HS-5 (cell line): ENCODE data around the gene ETNK1.
"Not testable (repeated sequence)": the region's sequence is repeated elsewhere in the genome, so short reads cannot be mapped to it uniquely, and the experiment has no call there.

Source experiments
- DNase-seq: peaks from one replicate; pipeline ENCODE4 v3.0.0-alpha.2; 2012; ENCODE audit warnings: low read depth

Gene ETNK1, protein sequence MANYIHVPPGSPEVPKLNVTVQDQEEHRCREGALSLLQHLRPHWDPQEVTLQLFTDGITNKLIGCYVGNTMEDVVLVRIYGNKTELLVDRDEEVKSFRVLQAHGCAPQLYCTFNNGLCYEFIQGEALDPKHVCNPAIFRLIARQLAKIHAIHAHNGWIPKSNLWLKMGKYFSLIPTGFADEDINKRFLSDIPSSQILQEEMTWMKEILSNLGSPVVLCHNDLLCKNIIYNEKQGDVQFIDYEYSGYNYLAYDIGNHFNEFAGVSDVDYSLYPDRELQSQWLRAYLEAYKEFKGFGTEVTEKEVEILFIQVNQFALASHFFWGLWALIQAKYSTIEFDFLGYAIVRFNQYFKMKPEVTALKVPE

DNA sequence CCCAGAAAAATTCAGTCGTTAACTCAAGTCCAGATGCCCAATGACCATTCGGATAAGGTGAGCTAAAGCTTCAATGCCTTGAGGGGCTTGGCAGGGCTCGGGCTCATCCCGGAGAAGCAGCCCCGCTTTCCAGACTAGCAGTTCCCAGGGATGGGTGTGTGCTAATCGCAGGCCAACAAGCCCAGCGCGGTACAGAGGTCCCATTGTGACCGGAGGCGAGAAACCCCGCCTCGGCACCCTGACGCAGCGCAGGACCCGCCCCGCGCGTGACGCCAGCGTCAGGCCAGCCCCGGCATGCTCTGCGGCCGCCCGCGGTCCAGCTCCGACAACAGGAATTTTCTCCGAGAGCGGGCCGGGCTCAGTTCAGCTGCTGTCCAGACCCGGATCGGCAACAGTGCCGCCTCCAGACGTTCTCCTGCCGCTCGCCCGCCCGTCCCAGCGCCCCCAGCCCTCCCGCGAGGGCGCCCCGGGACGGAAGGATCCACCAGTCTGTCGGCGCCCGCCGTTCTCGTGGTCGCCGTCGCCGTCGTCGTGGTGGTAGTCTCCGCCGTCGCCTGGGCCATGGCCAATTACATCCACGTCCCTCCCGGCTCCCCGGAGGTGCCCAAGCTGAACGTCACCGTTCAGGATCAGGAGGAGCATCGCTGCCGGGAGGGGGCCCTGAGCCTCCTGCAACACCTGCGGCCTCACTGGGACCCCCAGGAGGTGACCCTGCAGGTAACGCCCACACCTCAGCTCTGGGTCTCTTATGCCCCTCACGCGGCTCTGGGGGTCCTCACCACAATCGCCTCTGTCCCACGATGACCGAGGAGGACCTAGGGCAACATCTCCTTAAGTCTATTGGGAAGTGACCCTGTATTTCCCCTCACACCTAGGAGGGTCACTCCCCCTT lies at the start of gene ETNK1:
Gene ETNK1 (plus strand): TSS at position 302 of the 892 bp plus-strand sequence. CDS start 260 bp downstream, at position 562.
- DNase-seq, result peak; percentile 49

DNA sequence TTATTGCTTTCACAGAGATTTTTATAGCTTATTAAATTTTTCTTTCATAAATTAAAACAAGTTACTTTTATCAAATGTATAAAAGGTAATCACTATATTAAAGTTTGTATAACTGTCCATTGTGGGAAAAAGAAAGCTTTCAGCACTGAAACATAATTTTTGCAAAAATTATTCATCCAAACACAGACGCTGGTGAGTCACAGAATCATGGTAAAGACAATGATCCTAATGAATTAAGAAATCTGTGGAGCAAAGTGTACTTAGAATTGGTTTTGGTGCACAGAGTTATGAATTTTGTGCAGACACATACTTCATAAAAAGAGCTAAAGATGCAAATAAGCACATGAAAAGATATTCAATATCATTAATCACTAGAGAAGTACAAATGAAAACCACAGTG lies 48.9 kb upstream of the ETNK1 start:
- no peak for DNase-seq

DNA sequence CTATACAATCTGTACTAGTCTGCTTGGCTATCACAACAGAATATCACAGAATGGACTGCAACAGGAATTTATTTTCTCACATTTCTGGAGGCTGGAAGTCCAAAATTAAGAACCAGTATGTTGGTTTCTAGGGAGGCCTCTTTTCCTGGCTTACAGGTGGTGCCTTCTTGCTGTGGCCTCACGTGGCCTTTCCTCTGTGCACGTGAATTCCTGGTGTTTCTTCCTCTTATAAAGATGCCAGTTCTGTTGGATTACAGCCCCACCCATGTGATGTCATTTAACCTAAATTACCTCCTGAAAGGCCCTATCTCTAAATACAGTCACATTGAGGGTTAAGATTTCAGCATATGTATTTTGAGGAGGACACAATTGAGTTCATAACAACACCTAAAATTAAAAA lies 48.5 kb upstream of the ETNK1 start:
- DNase-seq, result no peak

DNA sequence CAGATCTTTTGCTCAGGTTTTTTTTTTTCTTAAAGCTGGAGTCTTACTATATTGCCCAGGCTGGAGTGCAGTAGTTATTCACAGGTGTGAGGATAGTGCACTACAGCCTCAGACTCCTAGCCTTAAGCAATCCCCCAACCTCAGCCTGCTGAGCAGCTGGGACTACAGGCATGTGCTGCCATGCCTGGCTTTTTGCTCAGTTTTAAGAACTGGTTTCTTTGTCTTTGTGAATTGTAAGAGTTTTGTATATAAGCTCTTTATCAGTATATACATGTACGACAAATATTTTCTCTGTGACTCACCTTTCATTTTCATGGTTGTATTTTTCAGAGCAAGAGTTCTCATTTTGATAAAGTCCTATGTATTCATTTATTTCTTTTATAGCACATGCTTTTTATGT lies 47.3 kb upstream of the ETNK1 start:
- DNase-seq, result no peak

DNA sequence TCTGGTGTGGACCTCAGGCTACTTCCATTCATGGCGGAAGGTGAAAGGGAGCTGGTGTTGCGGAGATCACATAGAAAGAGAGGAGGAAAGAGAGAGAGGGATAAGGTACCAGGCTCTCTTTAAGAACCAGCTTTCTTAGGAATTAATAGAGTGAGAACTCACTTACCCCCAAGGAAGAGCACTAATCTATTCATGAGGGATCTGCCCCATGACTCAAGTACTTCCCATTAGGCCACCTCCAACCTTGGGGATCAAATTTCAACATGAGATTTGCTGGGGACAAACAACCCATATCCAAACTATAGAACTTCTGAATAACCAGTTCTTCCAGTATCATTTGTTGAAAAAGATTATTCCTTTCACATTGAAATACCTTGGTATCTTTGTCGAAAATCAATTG lies 46.6 kb upstream of the ETNK1 start:
- no peak for DNase-seq

DNA sequence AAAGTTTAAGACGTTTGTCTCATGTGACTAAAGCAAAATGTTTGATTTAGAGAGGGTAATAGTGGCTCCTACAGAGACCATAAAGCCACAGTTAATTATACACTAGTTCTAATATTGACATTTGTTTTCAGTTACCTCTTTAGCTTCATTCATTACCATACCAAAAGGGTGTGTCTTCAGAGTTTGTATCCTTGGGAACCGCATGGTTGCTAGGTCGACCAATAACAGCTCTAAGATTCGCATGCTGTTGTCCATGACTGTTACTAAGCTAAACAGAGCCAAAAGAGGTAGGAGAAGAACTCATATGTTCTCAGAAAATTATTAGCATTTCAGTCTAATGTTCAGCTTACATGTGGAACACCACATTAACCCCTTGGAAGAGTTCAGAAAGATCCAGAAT lies 36.2 kb upstream of the ETNK1 start:
- no peak for DNase-seq

DNA sequence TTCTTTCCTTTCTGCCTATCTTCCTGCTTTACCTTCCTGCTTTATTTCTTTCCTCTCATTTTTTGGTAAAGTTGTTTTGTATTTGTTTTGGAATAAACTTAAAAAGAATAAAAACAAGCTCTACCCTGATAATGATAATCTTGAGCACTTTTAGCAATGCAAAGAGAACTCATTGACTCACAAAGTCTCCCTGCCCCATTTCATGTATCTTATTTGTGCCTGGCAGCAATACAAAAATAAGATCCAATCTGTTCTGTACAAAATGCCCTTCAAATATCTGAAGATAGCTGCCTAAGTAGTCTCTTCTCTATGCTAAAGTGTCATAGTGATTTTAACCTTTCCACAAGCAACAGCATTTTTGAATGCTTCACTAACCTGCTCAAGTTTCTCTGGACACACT lies 31.1 kb upstream of the ETNK1 start:
- no peak for DNase-seq

DNA sequence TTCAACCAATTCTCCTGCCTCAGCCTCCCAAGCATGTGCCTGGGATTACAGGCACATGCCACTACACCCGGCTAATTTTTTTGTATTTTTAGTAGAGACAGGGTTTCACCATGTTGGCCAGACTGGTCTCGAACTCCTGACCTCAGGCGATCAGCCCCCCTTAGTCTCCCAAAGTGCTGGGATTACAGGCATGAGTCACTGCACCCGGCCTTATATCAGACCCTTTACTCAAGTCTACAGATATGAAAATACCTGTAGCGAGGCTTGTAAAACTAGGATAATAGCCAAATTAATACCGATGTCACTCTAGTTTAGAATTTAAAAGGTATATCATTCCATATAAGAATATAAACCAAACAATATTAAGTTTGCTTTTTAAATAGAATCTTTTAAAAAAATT lies 27.4 kb upstream of the ETNK1 start:
- DNase-seq, result not testable (repeated sequence)

DNA sequence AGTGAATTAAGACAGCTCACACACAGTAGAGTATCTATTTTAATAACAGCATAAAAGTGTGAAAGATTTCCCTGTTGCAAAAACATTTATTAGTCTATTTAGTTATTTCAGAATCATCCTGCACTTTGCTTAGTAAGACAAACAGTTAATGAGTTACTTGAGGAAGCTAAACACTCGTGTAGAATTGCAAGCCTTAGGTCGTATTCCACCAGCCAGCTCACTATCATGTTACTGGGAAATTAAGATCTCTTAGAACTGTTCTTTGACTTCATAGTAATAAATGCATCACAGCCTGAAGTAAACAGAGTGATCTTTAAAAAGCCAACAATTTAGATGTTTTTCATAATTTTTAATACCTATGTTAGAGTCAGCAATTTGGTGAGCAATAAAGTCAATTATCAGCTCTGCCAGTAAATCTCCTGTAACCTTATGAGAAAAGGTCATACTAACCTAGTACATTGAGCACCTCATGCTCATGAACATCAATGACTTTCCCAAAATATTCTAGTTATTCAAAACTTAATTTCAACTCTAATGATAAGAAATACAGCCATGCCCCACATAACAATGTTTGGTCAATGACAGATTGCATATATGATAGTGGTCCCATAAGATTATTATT lies 26.7 kb upstream of the ETNK1 start:
- DNase-seq, result no peak

DNA sequence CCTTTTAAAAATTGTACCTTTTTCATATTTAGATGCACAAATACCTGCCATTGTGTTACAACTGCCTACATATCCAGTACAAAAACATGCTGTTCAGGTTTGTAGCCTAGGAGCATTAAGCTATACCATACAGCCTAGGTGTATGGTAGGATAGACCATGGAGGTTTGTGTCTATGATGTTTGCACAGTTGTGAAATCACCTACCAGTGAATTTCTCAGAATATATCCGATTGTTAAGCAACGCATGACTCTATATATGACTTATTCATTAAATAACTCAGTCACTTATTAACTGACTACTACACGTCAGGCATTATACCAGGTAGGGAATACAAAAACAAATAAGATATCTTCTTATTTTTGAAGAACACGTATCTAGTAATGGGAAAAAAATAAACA lies 26.2 kb upstream of the ETNK1 start:
- no peak for DNase-seq

DNA sequence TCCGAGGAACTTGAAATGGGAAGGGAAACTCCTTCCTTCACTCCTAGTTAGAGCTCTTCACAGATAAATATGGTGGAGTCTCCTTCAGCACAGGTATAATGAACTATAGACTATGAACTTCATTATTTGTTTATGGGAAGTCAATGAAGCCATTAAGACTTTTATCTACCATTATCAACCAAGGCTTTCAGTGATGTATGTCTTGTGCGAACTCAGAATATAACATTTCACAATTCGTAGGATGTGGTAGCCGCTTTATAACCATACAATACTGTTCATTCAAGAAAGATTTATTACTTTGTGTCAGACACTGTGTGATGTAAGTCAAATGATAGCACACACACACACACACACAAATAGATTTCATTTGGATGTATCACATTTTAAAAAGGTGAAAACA lies 24.8 kb upstream of the ETNK1 start:
- no peak for DNase-seq

DNA sequence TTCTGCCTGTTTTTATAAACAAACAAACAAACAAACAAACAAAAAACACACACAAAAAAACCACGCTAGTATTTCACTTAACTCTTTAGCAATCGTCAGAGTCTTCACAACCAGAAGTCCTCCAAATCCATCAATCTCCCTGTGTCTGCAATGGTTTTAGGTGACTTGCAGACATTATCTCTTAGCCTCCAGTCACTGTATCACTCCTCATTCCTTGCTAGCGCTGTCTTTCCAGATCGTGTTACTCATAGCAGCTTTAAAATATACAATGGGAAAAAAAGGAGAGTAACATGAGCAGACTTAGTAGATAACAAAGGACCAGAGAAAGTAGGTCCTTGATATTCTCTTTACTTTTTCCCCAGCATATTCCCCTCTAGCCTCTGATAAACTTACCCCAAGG lies 15.5 kb upstream of the ETNK1 start:
- no peak for DNase-seq

DNA sequence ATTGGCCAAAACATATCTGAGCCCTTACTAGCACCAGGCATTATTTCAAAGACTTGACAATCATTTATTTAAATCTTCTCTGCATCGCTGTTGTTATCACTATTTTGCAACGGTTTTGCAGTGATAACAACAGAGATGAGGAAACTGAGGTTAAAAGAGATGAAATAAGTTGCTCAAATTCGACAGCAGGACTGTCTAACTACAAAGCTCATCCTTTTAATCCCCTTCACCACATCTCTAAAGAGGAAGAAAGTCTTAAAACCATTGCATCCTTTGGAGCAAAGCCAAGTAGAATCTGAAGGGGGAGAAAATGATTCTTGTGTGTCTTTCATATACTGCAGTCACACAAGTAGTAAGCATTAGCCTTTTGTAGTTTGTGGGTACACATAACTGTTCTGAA lies 14.8 kb upstream of the ETNK1 start:
- DNase-seq, result no peak

DNA sequence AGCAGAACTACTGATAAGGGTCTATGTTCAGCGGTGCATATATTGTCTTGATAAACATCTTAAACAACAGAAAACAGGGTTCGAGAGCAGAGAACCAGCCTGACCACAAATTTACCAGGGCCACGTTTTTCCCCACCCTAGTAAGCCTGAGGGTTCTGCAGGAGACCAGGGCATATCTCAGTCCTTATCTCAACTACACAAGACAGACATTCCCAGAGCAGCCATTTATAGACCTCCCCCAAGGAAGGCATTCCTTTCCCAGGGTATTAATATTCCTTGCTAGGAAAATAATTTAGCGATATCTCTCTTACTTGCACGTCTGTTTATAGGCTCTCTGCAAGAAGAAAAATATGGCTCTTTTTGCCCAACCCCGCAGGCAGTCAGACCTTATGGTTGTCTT lies 12.1 kb upstream of the ETNK1 start:
- not testable (repeated sequence) for DNase-seq

DNA sequence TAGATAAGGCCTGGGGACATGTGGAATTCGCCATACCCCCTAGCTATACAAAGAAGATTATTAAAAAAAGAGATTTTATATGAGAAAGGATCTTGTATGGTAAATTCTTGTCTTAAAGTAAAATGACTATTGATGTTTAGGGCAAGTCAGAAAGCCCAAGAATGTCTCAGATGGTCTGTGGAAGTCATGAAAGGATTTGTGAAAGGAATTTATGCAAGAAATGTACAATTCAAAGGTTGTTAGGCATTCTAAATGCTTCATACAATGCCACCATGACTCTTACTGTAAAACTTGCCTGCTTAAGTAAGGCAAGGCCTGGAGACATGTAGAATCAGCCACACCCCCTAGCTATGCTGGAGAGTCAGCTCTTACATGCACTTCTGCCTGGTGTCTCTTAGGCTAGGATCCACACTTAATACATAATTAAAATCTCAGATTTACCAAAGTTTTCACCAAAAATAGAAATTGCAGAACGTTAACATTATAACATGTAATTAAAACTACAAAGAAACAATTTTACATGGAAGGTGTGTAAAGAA lies 8.9 kb upstream of the ETNK1 start:
- no peak for DNase-seq

DNA sequence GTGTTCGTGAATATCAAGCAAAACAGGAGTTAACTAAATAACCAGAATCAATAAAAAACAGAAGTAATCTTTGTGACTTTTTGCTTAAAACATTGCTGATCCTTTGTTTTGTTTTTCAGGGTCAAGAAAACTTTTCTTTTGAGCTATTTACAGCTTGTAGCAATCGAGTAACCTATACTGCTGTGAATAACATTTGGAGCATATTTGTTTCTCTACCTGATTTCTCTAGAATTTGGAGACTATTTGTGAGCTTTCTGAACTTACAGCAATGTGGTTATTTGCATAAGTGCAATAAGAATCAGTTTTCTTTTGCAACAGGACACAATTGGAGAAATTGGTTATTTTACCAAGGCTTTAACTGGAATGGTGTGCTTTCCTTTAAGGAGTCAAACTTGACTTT lies 7.3 kb upstream of the ETNK1 start:
- DNase-seq, result no peak

DNA sequence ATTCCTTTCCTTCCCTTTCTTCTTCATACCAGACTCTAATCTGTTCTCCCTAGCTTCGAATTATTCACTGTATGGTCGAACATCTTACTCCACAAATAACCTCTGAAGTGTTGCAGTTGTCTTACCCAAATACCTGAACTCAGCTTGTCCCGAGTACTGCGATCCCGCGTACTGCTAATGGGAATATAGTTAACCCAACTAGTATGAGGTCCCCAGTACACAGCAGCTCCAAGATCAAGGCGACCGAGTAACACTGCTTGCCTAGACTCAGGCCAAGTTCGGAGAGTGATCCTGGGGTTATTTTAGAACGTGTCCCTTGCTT lies 462 bp upstream of the ETNK1 start:
- DNase-seq, result no peak

DNA sequence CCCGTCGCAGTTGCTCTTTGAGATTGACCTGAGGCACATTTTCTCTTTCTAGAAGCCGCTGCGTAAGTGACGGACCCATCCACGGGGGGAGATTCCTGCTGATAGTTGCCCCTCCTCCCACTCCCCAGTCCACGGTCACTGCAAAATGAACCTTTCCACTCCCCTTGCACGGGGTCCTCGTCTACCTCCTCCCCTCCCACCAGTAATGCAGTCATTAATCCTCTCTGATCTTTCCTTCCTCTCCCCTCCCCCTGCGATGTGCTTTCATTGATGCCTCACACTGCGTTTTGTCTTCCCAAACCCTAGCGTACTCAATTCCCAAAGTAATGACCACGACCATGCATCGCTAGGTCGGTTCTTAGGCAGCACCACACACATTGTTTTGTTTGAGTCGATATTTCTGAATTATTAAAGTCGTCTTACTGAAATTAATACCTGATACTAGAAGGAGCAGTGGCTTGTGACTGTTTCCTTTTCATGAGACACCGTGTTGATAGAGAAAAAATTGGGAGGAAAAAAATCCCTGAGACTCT lies 857 bp downstream of the ETNK1 start:
- DNase-seq, result peak; percentile 29

DNA sequence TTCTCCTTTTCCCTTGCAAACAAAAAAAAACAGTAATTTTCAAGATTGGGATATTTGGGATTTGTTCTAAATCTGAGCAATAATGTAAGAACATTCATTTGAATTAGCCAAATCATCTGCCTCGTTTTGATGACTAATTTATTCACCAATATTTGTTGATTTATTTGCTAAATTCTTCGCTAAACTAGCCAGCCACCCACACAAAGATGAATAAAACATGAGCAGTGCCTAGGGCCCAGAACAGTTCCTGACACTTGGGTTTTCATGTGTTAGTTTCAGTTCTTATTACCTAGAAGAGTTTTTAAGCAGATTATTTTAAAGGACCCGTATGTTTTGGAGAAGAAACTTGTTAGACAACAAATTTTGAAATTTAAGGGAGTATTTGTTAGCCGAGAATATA lies 1.4 kb downstream of the ETNK1 start:
- DNase-seq, result peak; percentile 10

DNA sequence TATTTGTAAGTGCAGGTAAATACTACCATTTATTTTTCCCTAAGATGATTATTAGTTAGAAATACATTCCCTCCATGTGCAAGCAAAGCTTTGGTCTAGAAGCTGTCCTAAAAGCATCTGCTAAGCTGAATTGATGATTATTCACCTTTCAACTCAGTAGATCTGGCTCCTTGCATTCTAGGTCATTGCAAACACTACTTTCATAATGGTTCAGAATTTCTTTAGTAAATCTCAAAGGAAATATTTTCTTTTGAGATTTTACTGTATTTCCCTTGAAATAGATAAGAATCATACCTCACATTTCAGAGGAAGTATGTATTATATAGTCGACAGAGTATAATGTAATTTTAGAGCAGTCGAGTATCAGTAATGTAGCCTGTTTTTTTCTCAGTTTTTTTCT lies 2.4 kb downstream of the ETNK1 start:
- DNase-seq, result no peak

DNA sequence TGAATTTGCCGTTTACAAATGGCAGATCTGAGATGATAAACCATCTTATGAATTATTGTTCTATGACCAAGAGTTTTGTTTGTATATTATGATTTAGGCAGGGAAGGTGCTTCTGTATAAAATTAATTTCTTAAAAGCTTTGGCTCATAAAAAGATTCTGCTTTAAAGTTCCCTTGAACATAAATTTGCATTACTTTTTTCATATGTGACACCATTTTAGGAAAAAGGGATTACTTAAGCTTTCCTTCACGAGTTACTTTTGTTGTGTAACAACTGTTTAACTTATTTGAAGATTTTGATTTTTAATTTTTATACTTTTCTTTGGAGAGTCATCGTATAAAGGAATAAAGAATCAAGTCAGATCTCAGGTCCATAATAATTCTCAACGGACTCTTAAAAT lies 3.3 kb downstream of the ETNK1 start:
- DNase-seq, result no peak

DNA sequence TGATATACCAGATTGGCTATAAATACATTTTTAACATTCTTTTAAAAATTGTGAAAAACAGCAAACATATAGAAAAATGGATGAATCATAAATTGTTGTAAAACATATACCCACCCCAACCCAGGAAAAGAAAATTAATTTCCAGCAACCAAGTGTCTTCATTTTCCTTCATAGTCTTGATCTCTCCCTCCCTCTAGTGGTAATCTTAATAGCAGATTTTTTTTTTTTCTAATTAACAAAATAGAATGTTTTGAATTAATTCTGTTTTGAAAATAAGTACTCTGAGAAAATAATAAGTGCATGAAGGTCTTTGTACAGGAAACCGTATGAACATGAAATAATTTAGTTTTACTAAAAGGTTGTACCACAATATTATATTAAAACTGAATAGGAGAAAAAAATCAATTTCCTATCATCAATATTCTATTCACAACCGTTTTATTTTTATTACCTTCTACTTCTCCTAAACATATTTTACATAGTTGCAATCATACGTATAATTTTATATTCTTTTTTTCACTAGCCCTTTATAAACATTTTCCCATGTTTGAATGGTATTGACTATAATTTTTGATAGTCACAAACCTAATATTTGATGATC lies 7.0 kb downstream of the ETNK1 start:
- no peak for DNase-seq
